Activated T-cell treated with anti-CD3 and anti-CD28 coated beads, Interleukin-2, amount 50 U/mL, for 48 hours (primary cell): Measurements from ENCODE around the gene ASCL5.
A peak's percentile ranks its signal among the peaks of the same experiment; 100 is the strongest.

Experiments used
- DNase-seq, 2 experiments: peaks; one replicate each; pipeline ENCODE4 v3.0.0-alpha.2; 2020

The ASCL5 gene

DNA sequence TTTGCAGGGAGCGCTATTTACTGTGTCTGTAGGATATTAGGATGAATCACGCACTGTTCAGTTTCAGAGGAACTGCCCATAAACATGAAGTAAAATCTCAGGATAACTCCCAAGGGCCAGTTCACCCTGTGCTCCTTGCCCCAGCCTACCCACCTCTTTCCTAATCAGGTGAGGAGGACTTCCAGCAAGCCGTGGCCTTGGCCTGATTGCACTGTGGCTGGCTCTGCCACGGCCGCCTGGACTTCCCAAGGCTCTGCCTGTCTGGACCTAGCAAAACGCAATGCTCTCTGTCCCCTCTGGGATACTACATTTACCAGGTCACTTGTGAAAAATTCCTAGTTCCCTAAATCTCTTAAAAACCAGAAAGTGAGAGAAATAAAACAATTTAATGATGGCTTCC lies 7.4 kb upstream of the ASCL5 start:
- no peak for DNase-seq

DNA sequence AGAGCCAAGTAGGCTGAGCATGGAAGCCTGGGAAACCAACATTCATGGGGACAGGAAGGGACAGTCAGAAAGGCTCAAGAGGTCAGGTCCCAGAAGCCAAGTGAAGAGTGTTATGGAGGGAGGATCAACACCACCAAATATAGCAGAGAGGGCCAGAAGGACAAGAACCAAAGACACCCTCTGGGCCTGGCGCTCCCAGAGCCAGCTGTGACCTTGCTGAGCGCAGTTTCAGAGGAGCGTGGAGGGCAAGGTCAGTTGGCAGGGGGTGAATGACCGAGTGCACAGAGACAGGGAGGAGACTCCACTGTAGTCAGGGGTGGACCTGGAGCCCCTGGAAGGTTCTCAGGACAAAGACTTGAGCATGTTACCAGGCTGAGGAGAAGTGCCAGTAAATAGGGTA lies 4.4 kb upstream of the ASCL5 start:
- no peak for DNase-seq

DNA sequence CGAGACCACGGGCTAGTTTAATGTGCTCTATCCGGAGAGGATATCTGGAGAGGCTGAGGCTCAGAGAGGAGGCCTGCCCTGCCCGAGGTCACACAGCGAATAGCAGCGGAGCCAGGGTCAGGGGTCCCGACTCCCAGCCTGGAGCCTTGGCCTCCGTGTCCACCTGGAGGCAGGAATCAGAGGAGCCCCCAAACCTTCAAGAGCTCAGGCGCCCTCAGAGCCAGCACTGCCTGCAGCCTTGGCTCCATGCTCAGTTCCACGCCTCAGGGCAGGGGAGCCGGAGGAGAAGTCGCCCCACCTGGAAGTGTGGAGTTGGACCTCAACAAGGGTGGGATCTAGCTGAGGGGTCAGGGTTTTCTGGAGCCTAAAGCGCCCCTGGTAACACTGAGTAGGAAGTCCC lies 2.0 kb upstream of the ASCL5 start:
- no peak for DNase-seq

DNA sequence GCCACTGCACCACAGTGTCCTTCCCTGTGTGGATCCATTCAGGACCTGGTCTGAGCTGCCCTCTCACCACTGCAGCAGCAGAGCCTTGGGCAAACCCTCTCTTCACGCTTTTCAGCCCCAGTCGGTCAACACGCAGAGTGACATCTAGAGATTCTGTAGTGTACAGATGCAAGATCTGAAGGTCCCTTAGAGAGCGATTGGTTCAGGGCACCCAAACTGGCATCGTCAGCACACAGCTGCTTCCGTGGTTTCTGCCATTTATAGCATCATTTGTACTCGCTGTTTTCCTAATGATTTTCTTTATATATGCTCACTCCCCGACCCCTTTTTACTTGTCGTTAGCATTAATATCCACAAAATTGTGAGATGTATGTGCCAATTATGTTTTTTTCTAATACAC lies 1.5 kb upstream of the ASCL5 start:
- DNase-seq: no peak

DNA sequence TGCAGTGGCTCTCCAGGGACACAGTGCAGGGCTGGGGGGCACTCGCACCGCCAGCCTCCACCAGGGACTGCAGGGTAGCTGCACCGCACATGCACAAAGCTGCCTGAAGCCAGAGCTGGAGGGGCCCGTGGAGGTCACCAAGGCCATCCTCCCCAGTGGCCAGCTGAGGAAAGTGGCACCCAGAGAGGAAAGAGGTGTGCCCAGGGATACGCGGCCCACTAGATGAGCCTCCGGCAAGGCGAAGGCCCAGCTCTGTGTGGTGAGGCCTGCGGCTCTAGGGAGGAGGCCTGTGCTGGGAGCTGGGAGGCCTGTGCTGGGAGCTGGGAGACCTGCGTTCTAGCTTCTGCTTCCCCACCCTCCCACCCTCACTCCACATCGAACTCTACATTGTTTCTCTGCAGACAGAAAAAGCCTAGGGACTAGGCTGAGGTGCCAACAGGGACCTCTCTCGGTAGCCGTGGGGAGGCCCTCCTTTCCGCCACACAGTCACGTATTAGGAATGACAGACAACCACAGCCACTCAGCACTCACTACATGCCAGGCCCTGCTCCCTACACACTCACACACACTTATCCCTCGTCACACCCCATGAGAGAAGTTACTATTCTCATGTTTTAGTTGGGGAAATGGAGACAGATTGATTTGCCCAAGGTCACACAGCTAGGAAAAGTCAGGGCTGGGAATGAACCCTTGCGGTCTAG lies 921 bp upstream of the ASCL5 start:
- no peak for DNase-seq

DNA sequence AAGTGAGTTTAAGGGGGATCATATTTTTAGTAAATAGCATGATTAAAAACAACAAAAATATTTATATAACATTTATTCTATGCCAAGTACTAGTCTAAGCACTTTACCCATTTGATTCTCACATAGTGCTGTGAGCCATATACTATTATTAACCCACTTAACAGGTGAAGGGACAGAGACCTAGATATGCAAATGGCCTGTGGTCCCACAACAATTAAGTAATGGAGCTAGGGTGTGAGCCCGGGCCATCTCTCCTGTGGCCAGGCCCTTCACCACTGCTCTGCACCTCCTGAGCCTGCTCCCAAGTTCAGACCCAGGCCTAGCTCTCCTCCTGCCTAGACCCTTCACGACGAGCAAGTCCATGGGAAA lies 537 bp downstream of the ASCL5 start:
- no peak for DNase-seq

DNA sequence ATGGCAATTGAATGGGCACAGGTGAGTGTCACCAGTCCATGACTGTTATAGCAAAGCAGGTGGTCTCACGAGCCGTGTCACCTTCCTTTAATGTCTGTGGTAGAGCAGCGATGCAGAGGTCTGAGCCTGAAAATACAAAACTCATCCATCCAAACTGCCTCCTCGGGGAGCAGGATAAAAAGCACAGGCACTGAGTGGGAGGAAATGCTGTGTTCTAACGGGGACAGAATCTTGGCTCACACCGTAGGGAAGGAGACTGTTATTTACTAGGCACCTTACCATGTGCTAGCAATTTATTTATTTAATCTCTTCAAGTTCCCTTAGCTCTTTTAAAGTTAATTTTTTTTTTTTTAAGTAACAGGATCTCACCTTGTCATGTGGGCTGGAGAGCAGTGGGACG lies 1.2 kb downstream of the ASCL5 start:
- no peak for DNase-seq

DNA sequence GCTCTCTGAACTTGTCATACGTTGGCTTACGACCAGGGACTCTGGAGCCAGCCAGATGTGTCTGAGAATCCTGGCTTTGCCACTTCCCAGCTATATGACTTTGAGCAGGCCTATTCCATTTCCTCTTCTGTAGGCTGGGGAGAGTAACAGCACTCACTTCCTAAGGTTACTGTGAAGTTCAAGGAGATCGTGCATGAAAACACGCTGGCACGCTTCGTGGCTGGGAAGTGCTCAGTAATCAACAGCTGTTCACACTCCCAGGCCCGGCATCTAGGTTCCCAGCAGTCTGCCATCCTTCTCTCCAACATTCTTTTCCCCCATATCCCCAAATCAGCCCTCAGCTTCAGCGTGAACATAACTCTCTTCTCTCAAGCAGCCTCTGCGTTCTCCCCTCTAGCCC lies 2.0 kb downstream of the ASCL5 start:
- DNase-seq: no peak

DNA sequence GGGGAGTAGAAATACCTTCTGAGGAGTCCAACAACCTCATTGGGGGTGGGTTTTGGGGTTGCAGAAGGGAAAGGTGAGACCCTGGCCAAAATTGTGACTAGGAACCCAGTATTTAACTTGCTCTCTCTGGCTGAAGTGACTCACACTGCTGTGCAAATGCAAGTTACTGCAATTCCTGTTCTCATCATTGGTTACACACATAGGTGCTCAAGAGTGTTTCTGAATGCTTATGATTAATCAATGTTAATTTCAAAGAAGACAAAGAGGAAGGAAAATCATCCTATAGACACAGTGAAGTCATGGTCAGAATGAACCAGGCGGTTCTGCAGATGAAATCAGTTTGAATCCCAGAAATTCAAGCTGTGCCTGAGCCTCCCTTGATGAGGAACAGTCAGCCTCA lies 3.1 kb downstream of the ASCL5 start:
- DNase-seq: no peak

DNA sequence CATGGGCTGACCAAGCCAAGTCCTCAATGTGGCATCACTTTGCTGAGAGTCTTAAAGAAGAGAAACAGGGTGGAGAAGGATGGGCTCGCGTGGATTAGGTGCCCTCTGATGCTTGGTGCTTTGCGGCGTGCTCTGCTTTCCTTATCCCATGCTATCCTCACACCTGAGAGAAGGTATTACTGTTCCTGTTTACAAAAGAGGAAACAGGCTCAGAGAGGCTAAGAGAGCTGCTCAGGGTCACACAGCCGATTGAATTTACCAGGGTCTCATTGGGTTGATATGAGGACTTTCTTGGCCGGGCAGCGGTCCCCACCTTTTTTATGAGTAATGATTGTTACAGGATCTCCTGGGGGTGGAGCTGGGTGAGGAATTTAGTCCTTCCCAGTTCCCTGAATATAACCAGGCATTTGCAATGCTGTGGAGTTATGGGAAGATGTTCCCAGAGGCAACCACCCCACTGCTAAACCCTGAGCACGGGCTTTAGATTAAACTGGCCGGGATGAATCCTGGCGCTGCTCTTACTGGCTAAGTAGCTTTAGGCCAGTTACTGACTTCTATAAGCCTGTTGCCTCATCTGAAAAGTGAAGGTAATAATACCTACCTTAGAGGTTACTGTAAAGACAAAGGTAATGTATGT lies 4.5 kb downstream of the ASCL5 start:
- no peak for DNase-seq

DNA sequence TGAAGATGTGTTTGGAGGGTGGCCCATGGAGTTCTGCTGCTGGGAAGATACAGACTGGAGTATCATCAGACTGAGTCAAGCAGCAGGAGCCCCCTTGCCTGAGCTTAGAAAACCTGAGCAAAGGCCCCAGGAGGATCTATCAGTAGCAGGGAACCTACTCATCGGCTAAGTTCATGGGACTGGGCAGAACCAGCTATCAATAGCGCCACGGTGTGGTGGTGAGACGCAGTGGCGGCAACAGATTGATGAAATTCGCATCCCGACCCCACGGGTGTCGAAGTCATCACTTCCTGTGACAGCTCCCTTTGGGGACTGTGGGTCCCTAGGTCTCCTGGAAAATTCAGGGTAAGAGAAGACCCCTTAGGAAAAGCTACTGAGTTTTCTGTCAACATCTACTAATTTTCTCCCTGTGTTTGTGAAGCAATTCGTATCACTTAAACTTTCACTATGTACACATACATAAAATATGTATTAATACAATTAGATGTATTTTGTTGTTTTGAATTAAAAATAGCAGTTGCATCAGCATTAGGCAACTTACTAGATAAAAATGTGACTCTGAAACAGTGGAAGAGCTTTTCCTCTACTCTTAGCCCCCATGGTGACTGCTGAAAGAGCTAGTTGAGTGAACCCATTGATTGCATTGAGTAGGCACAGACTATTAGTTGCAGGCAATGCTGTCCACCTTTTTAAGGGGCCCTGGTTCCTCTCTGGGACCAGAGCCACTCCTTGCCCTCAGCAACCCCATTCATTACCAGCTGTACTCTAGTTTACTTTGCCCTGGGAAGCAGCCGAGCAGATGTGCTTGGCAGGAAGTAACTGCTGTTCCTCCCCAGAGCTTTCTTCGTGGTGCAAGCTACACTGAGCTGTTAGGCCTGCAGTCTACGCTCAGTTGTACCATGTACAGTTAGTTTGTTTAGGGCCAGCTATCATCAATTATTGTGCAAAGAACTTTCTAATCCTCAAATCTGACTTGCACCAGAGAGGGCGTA lies 7.5 kb downstream of the ASCL5 start:
- DNase-seq: peak; percentile 72 to 79

DNA sequence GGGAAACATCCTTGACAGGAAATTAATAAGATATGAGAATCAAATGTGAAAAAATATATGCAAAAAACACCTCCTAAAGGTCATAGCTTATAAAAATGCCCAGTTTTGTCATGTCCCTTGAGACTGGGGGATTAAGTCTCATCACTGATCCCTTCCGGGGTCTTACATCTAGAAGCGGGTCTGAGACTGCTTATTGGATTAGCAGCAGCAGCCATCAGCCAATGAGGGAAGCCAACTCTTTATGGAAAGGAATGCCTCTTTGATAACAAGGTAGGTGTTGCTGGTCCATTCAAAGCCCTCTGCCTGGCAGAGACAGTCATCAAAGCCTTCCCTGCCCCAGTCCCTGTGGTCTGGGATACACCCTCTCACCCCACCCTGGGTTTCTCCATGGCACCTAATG lies 10.9 kb downstream of the ASCL5 start:
- DNase-seq: no peak

DNA sequence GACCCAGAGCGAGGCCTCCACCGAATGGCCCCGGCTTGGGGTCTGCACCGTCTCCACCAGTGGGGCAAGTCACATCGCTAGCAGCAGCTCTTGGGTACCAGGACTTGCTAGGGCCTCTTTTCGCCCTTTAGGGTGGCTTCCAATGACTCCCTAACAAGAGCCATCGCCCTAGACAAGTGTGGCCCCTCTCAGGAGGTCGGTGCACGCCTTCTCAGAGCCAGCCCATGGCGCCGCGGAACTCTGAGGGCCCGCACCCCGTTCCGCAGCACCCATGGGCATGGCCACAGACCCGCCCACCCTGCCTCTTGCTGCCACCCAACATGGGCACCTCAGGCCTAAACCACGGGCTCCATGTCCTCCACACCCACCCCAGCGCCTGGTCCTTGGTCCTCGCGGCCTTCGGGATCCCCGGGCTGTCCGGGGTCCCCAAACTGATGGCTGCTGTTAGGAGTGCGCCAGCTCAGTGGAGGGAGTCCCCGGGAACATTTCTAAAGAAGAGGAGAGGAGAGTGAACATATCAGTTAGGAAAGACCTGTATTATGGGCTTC lies 11.5 kb downstream of the ASCL5 start:
- DNase-seq: no peak

DNA sequence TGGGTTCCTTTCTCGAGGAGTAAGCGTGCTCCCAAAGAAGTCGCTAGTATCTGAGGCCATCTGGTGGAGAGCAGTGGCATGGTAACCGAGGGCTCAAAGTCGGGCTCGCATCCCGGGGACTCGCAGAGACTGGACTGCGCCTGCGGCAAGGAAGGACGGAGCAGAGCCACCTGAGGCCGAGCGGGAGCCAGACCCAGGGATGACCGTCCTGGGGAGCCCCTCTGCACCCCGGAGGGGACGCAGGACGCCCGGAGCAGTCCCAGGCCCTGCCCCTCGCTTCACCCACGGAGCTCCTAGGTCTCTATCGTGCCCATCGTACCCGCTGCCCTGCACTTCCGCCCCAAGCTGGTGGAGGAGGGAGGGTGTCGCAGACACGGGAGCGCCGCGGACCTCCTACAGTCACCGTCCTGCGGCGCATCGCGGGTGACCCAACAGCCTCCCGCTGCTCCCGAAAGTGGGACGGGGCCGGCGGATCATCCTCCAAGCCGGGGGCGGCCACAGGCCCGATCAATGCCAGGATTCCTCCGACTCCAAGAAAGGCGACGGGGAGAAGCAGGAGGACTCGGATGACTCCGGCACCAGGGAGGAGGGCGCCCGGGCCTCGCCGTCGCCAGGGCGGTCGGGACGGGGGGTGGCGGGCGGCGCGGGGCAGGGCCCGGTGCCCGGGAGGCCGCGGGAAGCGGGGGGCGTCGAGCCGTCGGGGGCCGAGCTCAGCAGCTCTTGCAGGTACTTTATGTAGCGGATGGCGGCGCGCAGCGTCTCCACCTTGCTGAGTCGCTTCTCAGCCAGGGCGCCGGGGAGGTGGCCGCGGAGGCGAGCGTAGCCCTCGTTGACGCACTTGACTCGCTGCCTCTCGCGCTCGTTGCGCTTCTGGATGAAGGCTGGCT lies 12.5 kb downstream of the ASCL5 start:
- DNase-seq: peak; percentile 88 to 90

DNA sequence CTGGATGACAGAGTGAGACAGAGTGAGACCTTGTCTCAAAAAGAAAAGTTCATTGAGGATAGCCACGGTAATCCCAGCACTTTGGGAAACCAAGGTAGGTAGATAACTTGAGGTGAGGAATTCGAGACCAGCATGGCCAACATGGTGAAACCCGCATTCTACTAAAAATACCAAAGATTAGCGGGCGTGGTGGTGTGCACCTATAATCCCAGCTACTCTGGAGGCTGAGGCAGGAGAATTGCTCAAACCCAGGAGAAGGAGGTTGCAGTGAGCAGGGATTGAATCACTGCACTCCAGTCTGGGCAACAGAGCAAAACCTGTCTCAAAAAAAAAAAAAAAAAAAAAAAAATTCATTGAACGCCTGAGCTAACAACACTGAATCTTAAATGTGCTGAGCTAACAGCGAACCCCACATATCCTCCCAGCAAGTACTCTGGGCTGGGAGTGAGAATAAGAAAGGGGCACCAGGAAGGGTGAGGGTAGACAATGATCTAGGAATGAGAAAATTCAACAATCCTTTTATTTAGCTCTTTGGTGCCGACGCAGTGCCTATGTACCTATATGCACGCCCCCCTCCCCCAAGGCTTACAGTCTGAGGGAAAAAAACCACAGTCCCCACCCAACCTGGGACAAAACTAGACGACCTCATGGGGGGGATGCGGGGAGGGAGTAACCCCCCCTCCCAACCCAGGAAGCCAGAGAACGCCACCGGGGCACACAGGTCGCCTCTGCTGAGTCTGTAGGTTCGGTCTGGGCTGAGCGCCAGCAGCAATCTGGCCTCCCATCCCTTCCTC lies 13.3 kb downstream of the ASCL5 start:
- no peak for DNase-seq

DNA sequence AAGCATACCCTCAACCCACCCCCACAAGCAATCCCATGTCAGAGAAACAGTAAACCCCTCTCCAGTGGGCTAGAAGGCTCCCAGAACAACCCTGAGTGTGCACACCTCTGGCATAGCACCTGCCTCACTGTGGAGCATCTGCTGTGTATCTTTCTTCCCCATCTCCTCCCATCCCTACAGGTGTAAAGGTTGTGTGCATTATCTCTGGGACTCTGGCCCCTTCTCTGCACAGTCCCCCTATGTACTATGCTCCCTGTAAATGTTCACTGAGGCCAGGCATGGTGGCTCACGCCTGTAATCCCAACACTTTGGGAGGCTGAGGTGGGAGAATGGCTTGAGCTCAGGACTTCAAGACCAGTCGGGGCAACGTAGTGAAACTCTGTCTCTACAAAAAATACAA lies 14.1 kb downstream of the ASCL5 start:
- DNase-seq: no peak

DNA sequence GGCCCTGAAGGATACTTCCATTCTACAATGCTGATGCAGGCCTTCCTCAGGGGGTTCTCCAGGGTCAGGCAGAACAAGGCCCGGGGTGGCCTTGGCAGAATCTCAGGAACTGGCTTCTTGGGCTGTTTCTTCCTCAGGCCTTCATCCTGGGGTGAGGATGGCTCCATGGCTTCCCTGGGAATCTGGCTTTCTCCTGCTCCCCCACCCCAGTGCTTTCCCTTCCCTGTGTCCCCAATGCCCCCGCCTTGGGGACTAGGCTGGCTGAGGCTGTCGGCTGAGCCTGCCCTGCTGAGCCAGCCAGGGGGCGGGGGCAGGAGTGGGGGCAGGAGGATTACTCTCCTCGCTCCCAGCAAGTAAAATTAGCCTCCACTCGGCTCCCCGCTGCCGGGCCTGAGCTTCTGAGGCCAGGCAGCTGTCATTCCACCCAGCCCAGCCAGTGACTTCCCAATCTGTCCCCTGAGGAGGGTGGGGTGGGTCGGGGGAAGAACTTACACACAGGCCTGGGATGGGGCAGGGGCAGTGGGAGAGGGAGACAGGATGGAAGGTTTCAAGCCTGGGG lies 14.7 kb downstream of the ASCL5 start, which contains the start of gene CACNA1S:
Gene CACNA1S, minus strand, starts transcription at position 254 of the 559 bp plus-strand sequence. Its CDS starts 87 bp downstream, at position 167.
- no peak for DNase-seq

DNA sequence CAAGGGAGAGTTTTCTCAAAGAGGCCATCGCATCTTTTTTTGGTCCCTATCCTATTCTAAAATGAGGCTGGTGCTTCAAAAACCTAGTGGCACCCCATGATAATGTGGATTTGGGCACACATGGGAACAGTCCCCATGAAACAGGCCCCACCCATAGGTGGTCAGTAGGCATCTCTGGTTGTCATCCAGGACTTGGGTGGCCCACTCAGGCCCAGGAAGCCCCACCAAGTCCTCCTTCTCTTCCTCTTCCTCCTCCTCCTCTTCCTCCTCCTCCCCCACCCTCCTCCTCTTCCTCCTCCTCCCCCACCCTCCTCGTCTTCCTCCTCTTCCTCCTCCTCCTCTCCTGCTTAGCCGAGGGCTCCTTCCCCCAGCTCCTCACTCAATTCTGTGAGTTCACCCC lies 15.3 kb downstream of the ASCL5 start:
- no peak for DNase-seq

DNA sequence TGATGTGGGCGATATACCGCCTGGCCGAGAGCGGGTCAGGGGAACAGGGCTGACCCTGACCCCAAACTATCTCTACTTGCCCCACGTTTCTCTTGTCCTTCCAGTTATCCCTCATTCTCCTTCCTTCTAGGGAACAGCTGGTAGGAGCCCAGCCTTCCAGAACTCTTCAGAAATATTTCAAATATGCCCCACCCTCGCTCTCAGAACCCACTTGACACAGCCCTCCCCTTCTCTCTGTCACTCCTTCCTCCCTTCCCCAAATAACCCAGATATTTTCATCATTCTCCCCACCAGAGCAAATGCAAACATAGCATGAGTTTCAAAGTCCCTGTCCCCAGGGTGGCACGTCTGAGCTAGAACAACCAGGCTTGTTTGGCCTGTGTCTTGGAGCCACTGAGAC lies 15.8 kb downstream of the ASCL5 start:
- no peak for DNase-seq

DNA sequence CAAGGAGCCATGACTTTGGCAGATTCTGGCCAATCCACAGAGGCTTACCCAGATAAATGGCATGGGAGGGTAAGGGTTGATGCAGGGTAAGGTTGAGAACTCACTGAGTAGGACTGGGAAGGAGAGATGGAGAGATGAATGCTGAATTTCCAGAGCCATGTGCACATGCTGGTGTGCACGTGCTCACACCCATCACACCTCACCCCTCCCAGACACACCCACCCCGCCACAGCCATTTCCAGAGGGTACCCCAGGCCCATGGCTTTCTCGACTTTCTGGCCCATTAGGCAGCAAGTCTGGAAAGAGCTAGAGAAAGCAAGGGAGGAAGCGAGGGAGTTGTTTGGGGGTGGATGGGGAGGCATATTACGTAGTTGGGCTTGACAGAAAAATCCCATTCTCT lies 16.4 kb downstream of the ASCL5 start:
- DNase-seq: no peak

DNA sequence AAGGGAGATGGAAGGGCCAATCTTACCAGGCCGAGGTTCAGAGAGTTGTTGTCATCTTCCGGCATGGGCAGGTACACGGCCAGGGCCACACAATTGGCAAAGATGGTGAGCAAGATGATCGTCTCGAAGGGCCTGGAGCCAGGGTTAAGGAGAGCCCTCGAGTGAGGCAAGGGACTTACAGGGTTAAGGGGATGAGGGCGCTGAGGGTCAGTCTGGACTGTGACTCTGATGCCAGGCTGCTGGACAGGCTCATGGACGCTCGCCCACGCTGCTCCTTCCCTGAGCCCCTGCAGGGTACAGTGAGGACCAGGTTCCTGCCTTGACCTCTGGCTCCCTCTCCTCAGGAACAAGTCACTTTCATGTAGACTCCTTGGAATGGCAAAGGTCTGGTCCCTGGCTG lies 16.8 kb downstream of the ASCL5 start:
- DNase-seq: no peak
